Activated naive CD8-positive, alpha-beta T cell (primary cell): ENCODE data around the gene CTNNBIP1.
"Not testable (repeated sequence)": the region's sequence is repeated elsewhere in the genome, so short reads cannot be mapped to it uniquely, and the experiment has no call there.

Experiments
- H3K27ac Mint-ChIP-seq: one replicate; pipeline ENCODE4 v1.8.0; 2021; ENCODE audit warnings: mixed read lengths
- H3K27me3 Mint-ChIP-seq: one replicate; pipeline ENCODE4 v1.8.0; 2021; ENCODE audit warnings: mixed read lengths
- H3K36me3 Mint-ChIP-seq: one replicate; pipeline ENCODE4 v1.8.0; 2021; ENCODE audit warnings: mixed read lengths
- H3K4me1 Mint-ChIP-seq: one replicate; pipeline ENCODE4 v1.8.0; 2021; ENCODE audit warnings: low read depth, mixed read lengths
- H3K4me3 Mint-ChIP-seq: one replicate; pipeline ENCODE4 v1.8.0; 2021; ENCODE audit warnings: mild to moderate bottlenecking, mixed read lengths
- H3K9me3 Mint-ChIP-seq: one replicate; pipeline ENCODE4 v1.8.0; 2021; ENCODE audit warnings: low read depth, mixed read lengths

Gene CTNNBIP1

DNA sequence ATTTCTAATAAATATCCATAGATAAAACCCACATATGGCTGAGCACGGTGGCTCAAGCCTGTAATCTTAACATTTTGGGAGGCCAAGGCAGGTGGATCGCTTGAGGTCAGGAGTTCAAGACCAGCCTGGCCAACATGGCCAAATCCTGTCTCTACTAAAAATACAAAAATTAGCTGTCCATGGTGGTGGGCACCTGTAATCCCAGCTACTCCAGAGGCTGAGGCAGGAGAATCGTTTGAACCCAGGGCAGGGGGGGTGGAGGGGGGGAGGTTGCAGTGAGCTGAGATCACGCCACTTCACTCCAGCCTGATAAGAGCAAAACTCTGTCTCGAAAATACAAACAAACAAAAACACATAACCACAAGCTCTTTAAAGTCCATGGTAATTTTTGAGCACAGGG is 104.1 kb downstream of the CTNNBIP1 start:
- H3K4me1 Mint-ChIP-seq = peaks cover 52% of the 10 kb centered on the region
- H3K4me3 Mint-ChIP-seq, H3K27me3 Mint-ChIP-seq, H3K27ac Mint-ChIP-seq, H3K36me3 Mint-ChIP-seq, H3K9me3 Mint-ChIP-seq: not testable (repeated sequence)

DNA sequence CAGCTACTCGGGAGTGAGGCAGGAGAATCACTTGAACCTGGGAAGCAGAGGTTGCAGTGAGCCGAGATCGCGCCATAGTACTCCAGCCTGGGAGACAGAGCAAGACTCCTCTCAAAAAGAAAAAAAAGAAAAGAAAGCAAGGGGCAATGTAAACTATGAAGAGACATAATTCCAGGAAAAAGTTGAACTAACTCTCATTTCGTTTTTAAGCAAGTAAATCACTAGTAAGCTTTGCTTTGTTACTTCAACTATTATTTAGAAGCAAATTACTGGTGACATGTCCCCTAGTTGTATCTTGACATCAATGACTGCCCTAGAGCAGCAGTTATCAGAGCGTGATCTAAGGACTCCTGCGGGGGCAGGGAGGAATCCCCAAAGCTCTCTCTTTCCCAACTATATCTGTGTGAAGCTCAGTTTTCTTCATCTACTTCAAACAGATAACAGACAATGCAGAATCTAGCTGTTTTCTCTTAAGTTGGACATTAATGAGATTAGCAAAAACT is 105.0 kb downstream of the CTNNBIP1 start:
- no peak overlapping the region for H3K4me3 Mint-ChIP-seq

DNA sequence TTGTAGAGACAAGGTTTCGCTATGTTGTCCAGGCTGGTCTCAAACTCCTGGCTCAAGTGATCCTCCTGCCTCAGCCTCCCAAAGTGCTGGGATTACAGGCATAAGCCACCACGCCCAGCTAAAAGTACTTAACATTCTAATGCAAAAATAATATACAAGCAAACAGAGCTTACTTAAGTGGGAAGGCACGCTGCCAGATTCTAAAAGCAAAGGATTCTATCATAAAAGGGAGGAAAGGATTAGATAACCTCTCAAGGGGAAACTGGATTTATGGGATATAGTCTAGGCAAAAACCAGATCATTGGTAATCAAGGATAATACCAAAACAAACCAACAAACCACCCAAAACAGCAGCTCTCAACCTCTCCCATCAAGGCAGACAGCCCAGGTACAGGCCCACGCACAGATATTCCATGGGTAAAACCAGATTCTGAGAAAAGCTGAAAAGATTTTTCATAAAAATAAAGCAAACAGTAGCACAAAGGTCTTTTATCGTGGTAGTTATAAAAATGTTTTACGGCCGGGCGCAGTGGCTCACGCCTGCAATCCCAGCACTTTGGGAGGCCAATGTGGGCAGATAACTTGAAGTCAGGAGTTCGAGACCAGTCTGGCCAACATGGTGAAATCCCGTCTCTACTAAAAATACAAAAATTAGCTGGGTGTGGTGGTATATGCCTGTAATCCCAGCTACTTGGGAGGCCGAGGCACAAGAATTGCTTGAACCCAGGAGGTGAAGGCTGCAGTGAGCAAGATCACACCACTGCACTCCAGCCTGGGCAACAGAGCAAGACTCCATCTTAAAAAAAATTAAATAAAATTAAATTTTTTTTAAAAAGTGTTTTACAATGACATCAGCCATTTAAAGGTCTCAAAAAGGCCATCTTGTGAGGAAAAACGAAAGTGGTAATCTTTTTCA is 106.8 kb downstream of the CTNNBIP1 start:
- not testable (repeated sequence) for H3K9me3 Mint-ChIP-seq, H3K27ac Mint-ChIP-seq, H3K27me3 Mint-ChIP-seq, H3K4me3 Mint-ChIP-seq, H3K36me3 Mint-ChIP-seq
- H3K4me1 Mint-ChIP-seq = peaks cover 53% of the 10 kb centered on the region

More for the DNA sequence above, 105.0 kb downstream of the CTNNBIP1 start:
- Mint-ChIP-seq H3K27ac (no peak overlapping the region), H3K4me1 (peaks cover 51% of the 10 kb centered on the region), H3K27me3 (no peaks in the 10 kb centered on the region), H3K9me3 (no peaks in the 10 kb centered on the region), H3K36me3 (no peaks in the 10 kb centered on the region)

DNA sequence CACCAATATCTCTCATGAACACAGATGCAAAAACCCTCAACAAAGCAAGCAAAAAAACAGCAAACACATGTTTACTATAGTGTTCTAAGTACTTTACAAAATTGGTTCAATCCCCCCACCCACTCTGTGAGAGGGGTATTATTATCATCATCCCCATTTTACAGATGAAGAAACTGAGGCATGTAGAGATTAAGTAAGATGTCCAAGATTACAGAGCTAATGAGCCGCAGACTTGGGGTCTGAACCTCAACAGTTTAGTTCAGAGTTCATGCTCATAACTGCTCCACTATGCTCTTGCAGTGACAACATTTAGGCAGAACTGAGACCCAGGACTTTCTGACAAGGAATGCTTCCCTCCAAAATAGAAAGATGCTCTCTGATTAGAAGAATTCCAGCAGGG is 108.2 kb downstream of the CTNNBIP1 start:
- Mint-ChIP-seq H3K27ac (peak overlapping the region; percentile 34), H3K4me3 (no peak overlapping the region)

More for the DNA sequence above, 108.2 kb downstream of the CTNNBIP1 start:
- no peaks in the 10 kb centered on the region for H3K27me3 Mint-ChIP-seq
- H3K9me3 Mint-ChIP-seq = no peaks in the 10 kb centered on the region
- H3K36me3 Mint-ChIP-seq = peaks cover under 1% of the 10 kb centered on the region
- peaks cover 50% of the 10 kb centered on the region for H3K4me1 Mint-ChIP-seq
